ENCODE data around the gene COL12A1. TPM values are rescaled to one million over a fixed set of nuclear protein-coding genes. Genes with fewer than 3 reads are reported as not detected.

COL12A1 gene
- total and polyA plus RNA-seq, 9 of the 15 experiments (the other 6 are each of a cell fraction or from before 2014, with no cell fraction given), result 0.11 TPM; not detected in 8

GRCh38 chr6:75135876-75136275 is 70.0 kb downstream of the COL12A1 start (continued):
- TF ChIP-seq KLF13 (tag; IDR thresholded peaks at IDR 0.05; ENCODE audit: borderline replicate concordance, low read depth) (no peak), ZC3H11A (IDR thresholded peaks at IDR 0.05; ENCODE audit: low read depth, low read length) (no peak), TOE1 (IDR thresholded peaks at IDR 0.05; ENCODE audit: borderline replicate concordance) (no peak), TOE1 (CRISPR knock-in tag; IDR thresholded peaks at IDR 0.05; ENCODE audit: borderline replicate concordance, low read depth) (no peak), E2F6 (IDR thresholded peaks at IDR 0.05; ENCODE audit: borderline replicate concordance in 1 of 2, extremely low read depth in 1 of 2, insufficient read depth in 1 of 2, insufficient read length in 1 of 2, low read depth in 1 of 2, low read length in 1 of 2, poor library complexity in 1 of 2, severe bottlenecking in 1 of 2) (no peak), POLR2AphosphoS5 (IDR thresholded peaks at IDR 0.05; ENCODE audit: control insufficient read depth, insufficient read depth, low read depth, low read length) (no peak), ZNF197 (CRISPR knock-in tag; IDR thresholded peaks at IDR 0.05; ENCODE audit: low read depth) (no peak), SRSF1 (IDR thresholded peaks at IDR 0.05; ENCODE audit: low read depth, low read length) (no peak), MAFG (tag; conservative IDR thresholded peaks at IDR 0.05) (no peak)

DNA sequence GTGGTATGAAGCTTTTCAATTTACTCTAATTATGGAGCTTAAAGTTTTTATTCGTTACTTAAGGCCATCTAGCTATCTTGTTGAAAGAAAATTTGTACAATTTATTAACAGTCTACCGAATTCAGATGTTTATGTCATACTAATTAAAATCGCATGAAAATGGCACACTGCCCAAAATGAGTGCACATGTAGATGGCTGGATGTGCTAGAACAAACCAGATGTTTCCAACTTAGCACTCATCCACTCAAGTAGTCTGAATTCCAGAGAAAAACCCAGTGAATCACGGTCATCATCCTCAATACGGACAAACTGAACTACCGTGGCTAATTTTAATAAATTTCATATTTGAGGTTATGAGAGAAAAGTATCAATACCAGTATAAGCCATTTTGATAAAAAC is 70.4 kb downstream of the COL12A1 start:
- no peaks in the 10 kb centered on the region for H3K4me1 ChIP-seq (replicated peaks in 1 of 2; ENCODE audit: control insufficient read depth in 2 of 2, insufficient read depth in 2 of 2, low read length in 2 of 2)
- H3K79me2 ChIP-seq (ENCODE audit: control insufficient read depth, insufficient read depth, low read length), result no peaks in the 10 kb centered on the region
- in situ Hi-C loops (cut with MboI), result no loop called here
- ChIA-PET CTCF (ENCODE audit: low intra/inter-chr PET ratio) (no interaction called here), POLR2A (interaction anchor here (0.6 kb wide), 1 partner anchor 1031 kb away, joined by 3 read pairs; no protein-coding TSS in a partner anchor)
- H3K36me3 ChIP-seq (ENCODE audit: control insufficient read depth, insufficient read depth, low read length), result no peaks in the 10 kb centered on the region
- intact Hi-C loops (cut with micrococcal nuclease), result no loop called here
- H3K27me3 ChIP-seq (ENCODE audit: control insufficient read depth in 2 of 2, insufficient read depth in 2 of 2, low read length in 2 of 2), result no peaks in the 10 kb centered on the region
- H3K27ac ChIP-seq (ENCODE audit: extremely low read depth, low read depth, low read length), result no peak overlapping the region
- no peak overlapping the region for H3K4me3 ChIP-seq
- H3K4me2 ChIP-seq (ENCODE audit: insufficient read depth, low read length), result no peak overlapping the region
- no peaks in the 10 kb centered on the region for H3K9me1 ChIP-seq (ENCODE audit: control insufficient read depth, insufficient read depth, low read length)
- DNase-seq (ENCODE audit: extremely low read depth in 1 of 4, low spot score in 3 of 4), result no peak
- no peaks in the 10 kb centered on the region for H3K9me3 ChIP-seq (replicated peaks; ENCODE audit: control insufficient read depth, insufficient read depth, low read depth, low read length)
- no peak for FAIRE-seq
- no TSS peak for BruUV-seq (replicated peaks)
- H4K20me1 ChIP-seq (replicated peaks; ENCODE audit: control insufficient read depth, insufficient read depth, low read length), result no peaks in the 10 kb centered on the region
- ATAC-seq, result no peak
- WGBS (ENCODE audit: insufficient coverage, low coverage, missing lambda C conversion rate), result 2% methylated on average over 6 of the region's 6 CpGs
- no peak overlapping the region for H2AFZ ChIP-seq (ENCODE audit: low read depth, low read length)
- H3K9ac ChIP-seq (ENCODE audit: insufficient read depth in 1 of 2, low read depth in 2 of 2, low read length in 2 of 2), result no peak overlapping the region
- TF ChIP-seq, protein P1, sequence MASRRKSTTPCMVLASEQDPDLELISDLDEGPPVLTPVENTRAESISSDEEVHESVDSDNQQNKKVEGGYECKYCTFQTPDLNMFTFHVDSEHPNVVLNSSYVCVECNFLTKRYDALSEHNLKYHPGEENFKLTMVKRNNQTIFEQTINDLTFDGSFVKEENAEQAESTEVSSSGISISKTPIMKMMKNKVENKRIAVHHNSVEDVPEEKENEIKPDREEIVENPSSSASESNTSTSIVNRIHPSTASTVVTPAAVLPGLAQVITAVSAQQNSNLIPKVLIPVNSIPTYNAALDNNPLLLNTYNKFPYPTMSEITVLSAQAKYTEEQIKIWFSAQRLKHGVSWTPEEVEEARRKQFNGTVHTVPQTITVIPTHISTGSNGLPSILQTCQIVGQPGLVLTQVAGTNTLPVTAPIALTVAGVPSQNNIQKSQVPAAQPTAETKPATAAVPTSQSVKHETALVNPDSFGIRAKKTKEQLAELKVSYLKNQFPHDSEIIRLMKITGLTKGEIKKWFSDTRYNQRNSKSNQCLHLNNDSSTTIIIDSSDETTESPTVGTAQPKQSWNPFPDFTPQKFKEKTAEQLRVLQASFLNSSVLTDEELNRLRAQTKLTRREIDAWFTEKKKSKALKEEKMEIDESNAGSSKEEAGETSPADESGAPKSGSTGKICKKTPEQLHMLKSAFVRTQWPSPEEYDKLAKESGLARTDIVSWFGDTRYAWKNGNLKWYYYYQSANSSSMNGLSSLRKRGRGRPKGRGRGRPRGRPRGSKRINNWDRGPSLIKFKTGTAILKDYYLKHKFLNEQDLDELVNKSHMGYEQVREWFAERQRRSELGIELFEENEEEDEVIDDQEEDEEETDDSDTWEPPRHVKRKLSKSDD (conservative IDR thresholded peaks at IDR 0.05; ENCODE audit: low read length), result no peak
- no peak for TF ChIP-seq ZNF740 (CRISPR knock-in tag; IDR thresholded peaks at IDR 0.05)
- no peak for TF ChIP-seq ZNF740 (tag; IDR thresholded peaks at IDR 0.05)
- TF ChIP-seq HDAC8 (tag; IDR thresholded peaks at IDR 0.05), result no peak
- no peak for TF ChIP-seq PHF21A (IDR thresholded peaks at IDR 0.05; ENCODE audit: borderline replicate concordance, low read depth)
- TF ChIP-seq, protein P2, sequence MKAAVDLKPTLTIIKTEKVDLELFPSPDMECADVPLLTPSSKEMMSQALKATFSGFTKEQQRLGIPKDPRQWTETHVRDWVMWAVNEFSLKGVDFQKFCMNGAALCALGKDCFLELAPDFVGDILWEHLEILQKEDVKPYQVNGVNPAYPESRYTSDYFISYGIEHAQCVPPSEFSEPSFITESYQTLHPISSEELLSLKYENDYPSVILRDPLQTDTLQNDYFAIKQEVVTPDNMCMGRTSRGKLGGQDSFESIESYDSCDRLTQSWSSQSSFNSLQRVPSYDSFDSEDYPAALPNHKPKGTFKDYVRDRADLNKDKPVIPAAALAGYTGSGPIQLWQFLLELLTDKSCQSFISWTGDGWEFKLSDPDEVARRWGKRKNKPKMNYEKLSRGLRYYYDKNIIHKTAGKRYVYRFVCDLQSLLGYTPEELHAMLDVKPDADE (conservative IDR thresholded peaks at IDR 0.05; ENCODE audit: control insufficient read depth, low read depth, low read length), result no peak

Data from K562 (cell line).